Fibroblast of pulmonary artery (primary cell): ENCODE data around the gene MAP3K12.
A peak's percentile ranks its signal among the peaks of the same experiment; 100 is the strongest.
"Not testable (repeated sequence)": the region's sequence is repeated elsewhere in the genome, so short reads cannot be mapped to it uniquely, and the experiment has no call there.

Experiments used
- DNase-seq: peaks from one replicate; pipeline ENCODE4 v3.0.0-alpha.2; 2010; ENCODE audit warnings: low read depth
- H3K4me3 ChIP-seq: replicated peaks from 2 replicates; pipeline ENCODE4 v1.5.1; 2011; ENCODE audit warnings: low read depth, mild to moderate bottlenecking, control low read depth, low read length, moderate library complexity
- CTCF ChIP-seq: IDR thresholded peaks from 2 replicates; pipeline ENCODE4 v1.5.1; 2011; ENCODE audit warnings: mild to moderate bottlenecking, control low read depth, low read length, inconsistent platforms; ENCODE audit errors: missing control alignments

Gene MAP3K12

GRCh38 chr12:53483225-53483978, 15.9 kb downstream of the MAP3K12 start:
- TF ChIP-seq CTCF, result no peak
- DNase-seq, result no peak
- H3K4me3 ChIP-seq, result no peak overlapping the region

- DNase-seq, result no peak
- TF ChIP-seq CTCF, result no peak
- H3K4me3 ChIP-seq, result no peak overlapping the region
Measured at GRCh38 chr12:53482626-53483168, 16.6 kb downstream of the MAP3K12 start.

GRCh38 chr12:53481939-53482586, 17.2 kb downstream of the MAP3K12 start:
- no peak overlapping the region for H3K4me3 ChIP-seq
- no peak for DNase-seq
- TF ChIP-seq CTCF, result peak; percentile 30

GRCh38 chr12:53481458-53481857, 17.8 kb downstream of the MAP3K12 start:
- not testable (repeated sequence) for H3K4me3 ChIP-seq

GRCh38 chr12:53480491-53481442, 18.5 kb downstream of the MAP3K12 start:
- no peak for TF ChIP-seq CTCF
- DNase-seq, result no peak
- H3K4me3 ChIP-seq, result no peak overlapping the region

More at GRCh38 chr12:53481458-53481857, 17.8 kb downstream of the MAP3K12 start:
- DNase-seq, result not testable (repeated sequence)

- no peak for TF ChIP-seq CTCF
- no peak for DNase-seq
- no peak overlapping the region for H3K4me3 ChIP-seq
Measured at GRCh38 chr12:53479331-53479730, 19.9 kb downstream of the MAP3K12 start.

GRCh38 chr12:53478865-53479264, 20.4 kb downstream of the MAP3K12 start:
- no peak for DNase-seq
- H3K4me3 ChIP-seq, result no peak overlapping the region
- TF ChIP-seq CTCF, result no peak
